OCI-LY3 (cell line): ENCODE data around the gene COP1.

Experiments used
- EZH2phosphoT487 ChIP-seq: fragments of 200-600 bp; shearing (Covaris generic); IDR thresholded peaks from 2 replicates; pipeline ENCODE4 v1.6.1; 2018; ENCODE audit warnings: antibody characterized with exemption, mixed run types, low read depth
- TF ChIP-seq, protein P1 (sequence below): fragments of 200-600, 300-600 bp; sonication (generic); IDR thresholded peaks from 2 replicates; pipeline ENCODE4 v1.5.1; 2014; ENCODE audit warnings: antibody characterized with exemption, low read length, low read depth

DNA sequence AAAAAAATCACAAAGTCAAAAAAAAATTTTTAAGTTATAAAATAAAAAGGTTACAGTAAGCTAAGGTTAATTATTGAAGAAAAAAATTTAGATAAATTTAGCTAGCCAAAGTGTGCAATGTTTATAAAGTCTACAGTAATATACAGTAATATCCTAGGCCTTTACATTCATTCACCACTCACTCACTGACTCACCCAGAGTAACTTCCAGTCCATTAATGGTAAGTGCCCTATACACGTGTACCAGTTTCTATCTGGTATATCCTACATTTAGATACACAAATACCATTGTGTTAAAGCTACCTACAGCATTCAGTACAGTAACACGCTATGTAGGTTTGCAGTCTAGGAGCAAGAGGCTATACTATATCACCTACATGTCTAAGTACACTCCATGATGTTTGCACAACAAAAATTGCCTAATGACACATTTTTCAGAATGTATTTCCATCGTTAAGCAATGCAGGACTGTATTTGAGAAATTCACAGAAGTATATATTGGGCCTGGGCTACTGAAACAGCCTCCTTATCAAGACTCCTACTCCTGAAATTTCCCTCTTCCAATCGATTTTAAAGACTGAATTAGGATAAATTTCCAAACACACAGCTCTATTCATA lies 155.1 kb downstream of the COP1 start:
- TF ChIP-seq, protein P1, sequence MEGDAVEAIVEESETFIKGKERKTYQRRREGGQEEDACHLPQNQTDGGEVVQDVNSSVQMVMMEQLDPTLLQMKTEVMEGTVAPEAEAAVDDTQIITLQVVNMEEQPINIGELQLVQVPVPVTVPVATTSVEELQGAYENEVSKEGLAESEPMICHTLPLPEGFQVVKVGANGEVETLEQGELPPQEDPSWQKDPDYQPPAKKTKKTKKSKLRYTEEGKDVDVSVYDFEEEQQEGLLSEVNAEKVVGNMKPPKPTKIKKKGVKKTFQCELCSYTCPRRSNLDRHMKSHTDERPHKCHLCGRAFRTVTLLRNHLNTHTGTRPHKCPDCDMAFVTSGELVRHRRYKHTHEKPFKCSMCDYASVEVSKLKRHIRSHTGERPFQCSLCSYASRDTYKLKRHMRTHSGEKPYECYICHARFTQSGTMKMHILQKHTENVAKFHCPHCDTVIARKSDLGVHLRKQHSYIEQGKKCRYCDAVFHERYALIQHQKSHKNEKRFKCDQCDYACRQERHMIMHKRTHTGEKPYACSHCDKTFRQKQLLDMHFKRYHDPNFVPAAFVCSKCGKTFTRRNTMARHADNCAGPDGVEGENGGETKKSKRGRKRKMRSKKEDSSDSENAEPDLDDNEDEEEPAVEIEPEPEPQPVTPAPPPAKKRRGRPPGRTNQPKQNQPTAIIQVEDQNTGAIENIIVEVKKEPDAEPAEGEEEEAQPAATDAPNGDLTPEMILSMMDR, result no peak
- TF ChIP-seq EZH2phosphoT487, result no peak
